Upper lobe of left lung (tissue), 6 donors: ENCODE results near the gene FSTL5. TPM values are rescaled to one million over a fixed set of nuclear protein-coding genes. Genes with fewer than 3 reads are reported as not detected.

Source experiments
- ATAC-seq, 2 donors: fragments of 200-7000 bp; cut with Tn5 transposase; one replicate each; pipeline ENCODE4 v1.9.1; 2022; ENCODE audit warnings: mild to moderate bottlenecking in 2 of 2, moderate library complexity in 2 of 2; ENCODE audit not compliant: low FRiP score in 2 of 2
- DNase-seq, 2 donors: peaks; one replicate each; pipeline ENCODE4 v3.0.0-alpha.2; 2019 to 2020
- H3K27ac ChIP-seq, 4 donors: fragments of 200-600 bp; sonication (generic); one replicate each; pipeline ENCODE4 v1.5.1; 2016 to 2019
- H3K27me3 ChIP-seq, 4 donors: fragments of 200-600 bp; sonication (generic); one replicate each; pipeline ENCODE4 v1.5.1; 2017 to 2019
- H3K36me3 ChIP-seq, 4 donors: fragments of 200-600 bp; sonication (generic); one replicate each; pipeline ENCODE4 v1.5.1; 2016 to 2019
- H3K4me1 ChIP-seq, 4 donors: fragments of 200-600 bp; sonication (generic); one replicate each; pipeline ENCODE4 v1.5.1; 2018 to 2019
- H3K4me3 ChIP-seq, 4 donors: fragments of 200-600 bp; sonication (generic); one replicate each; pipeline ENCODE4 v1.5.1; 2017 to 2019; ENCODE audit warnings: mild to moderate bottlenecking in 2 of 4, moderate library complexity in 1 of 4
- H3K9me3 ChIP-seq, 4 donors: fragments of 200-600 bp; sonication (generic); one replicate each; pipeline ENCODE4 v1.5.1; 2018 to 2019
- CTCF ChIP-seq, 6 experiments: fragments of 450-650 bp in 4 of 6; fragments of 200-600 bp in 2 of 6; sonication (generic) in 2 of 6; IDR thresholded peaks; one replicate each; pipeline ENCODE4 v1.5.1; 2016 to 2019; ENCODE audit warnings: antibody characterized with exemption in 6 of 6
- EP300 ChIP-seq, 4 donors: sonication (generic); formaldehyde crosslinking; IDR thresholded peaks; one replicate each; pipeline ENCODE4 v1.5.1; 2017; ENCODE audit warnings: antibody characterized with exemption in 4 of 4, control low read depth in 2 of 4
- POLR2A ChIP-seq, 4 donors: fragments of 450-650 bp; IDR thresholded peaks; one replicate each; pipeline ENCODE4 v1.5.1; 2016 to 2017; ENCODE audit warnings: antibody characterized with exemption in 4 of 4, mild to moderate bottlenecking in 2 of 4
- POLR2AphosphoS5 ChIP-seq, 2 donors: sonication (generic); formaldehyde crosslinking; IDR thresholded peaks; one replicate each; pipeline ENCODE4 v1.5.1; 2017; ENCODE audit warnings: antibody characterized with exemption in 2 of 2
- WGBS, 2 donors: methylation state at CpG; one replicate each; pipeline ENCODE4 v1.1.5; 2017 to 2018; 5-methylcytosine and 5-hydroxymethylcytosine counted together
- total RNA-seq, 6 donors: library from RNA; depleted of rRNA in 4 of 6; stranded (reverse); fragments of >200 nt in 4 of 6; gene quantifications; one replicate each; pipeline versions ENCODE4 v1.1.0 to v1.2.1, GENCODE V29; 2016 to 2021
- donor health status: DM: no; HTN: no; CAD: no; lungs with moderate emphysema.
- donor health status: DM: no; HTN: yes; CAD: no; lungs with severe emphysema.

FSTL5 gene
- total RNA-seq, 6 donors from 2014 or later, result not detected

- TF ChIP-seq CTCF (IDR thresholded peaks at IDR 0.05) (no peak), POLR2AphosphoS5 (IDR thresholded peaks at IDR 0.05) (no peak), POLR2A (IDR thresholded peaks at IDR 0.05) (no peak), EP300 (IDR thresholded peaks at IDR 0.05) (no peak)
- no peak for ATAC-seq
- H3K4me3 ChIP-seq, result no peak overlapping the region
- H3K36me3 ChIP-seq, result no peaks in the 10 kb centered on the region
- H3K27ac ChIP-seq, result no peak overlapping the region
- 59 to 75% methylated on average over 7 to 11 of the region's 11 CpGs for WGBS, 2 donors
- peaks cover 0 to 11% (median 3%) of the 10 kb centered on the region in 4 donors for H3K9me3 ChIP-seq
- no peaks in the 10 kb centered on the region for H3K27me3 ChIP-seq
- no peak for DNase-seq
- H3K4me1 ChIP-seq, result no peaks in the 10 kb centered on the region
Measured at GRCh38 chr4:161817914-161818313, 345.9 kb downstream of the FSTL5 start.

- no peaks in the 10 kb centered on the region for H3K27me3 ChIP-seq
- TF ChIP-seq POLR2A (IDR thresholded peaks at IDR 0.05) (no peak), CTCF (IDR thresholded peaks at IDR 0.05) (no peak), POLR2AphosphoS5 (IDR thresholded peaks at IDR 0.05) (no peak), EP300 (IDR thresholded peaks at IDR 0.05) (no peak)
- peaks cover 0 to 1% (median 0%) of the 10 kb centered on the region in 4 donors for H3K9me3 ChIP-seq
- no peaks in the 10 kb centered on the region for H3K36me3 ChIP-seq
- no peak overlapping the region for H3K4me3 ChIP-seq
- DNase-seq (no peak), ATAC-seq (no peak)
- WGBS, 2 donors, result 91 to 94% methylated on average over 1 of the region's 1 CpG
- H3K4me1 ChIP-seq, result no peaks in the 10 kb centered on the region
- no peak overlapping the region for H3K27ac ChIP-seq
Measured at GRCh38 chr4:161816958-161817357, 346.8 kb downstream of the FSTL5 start.

DNA sequence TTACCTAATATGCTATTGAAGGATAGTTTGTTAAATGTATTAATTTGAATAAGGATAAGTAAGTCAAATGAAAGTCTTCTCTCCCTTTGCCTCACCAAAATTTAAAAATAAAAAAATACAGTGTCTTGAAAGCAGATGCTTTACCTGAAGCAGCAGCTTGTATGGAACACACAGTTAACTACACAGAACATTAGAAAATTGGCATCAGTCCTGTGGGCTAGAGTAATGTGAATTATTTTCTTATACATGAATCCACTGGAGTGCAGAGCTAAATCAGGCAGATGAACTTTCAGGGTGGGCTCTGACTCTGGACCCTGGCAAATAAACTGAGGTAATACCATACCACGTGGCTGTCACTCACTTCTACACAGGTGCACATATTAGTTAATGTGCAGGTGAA lies 348.0 kb downstream of the FSTL5 start:
- DNase-seq (no peak), ATAC-seq (no peak)
- H3K27me3 ChIP-seq, result no peaks in the 10 kb centered on the region
- TF ChIP-seq EP300 (IDR thresholded peaks at IDR 0.05) (no peak), POLR2AphosphoS5 (IDR thresholded peaks at IDR 0.05) (no peak), POLR2A (IDR thresholded peaks at IDR 0.05) (no peak), CTCF (IDR thresholded peaks at IDR 0.05) (no peak)
- H3K4me3 ChIP-seq, result no peak overlapping the region
- no peaks in the 10 kb centered on the region for H3K9me3 ChIP-seq
- 83 to 84% methylated on average over 1 of the region's 1 CpG for WGBS, 2 donors
- no peaks in the 10 kb centered on the region for H3K4me1 ChIP-seq
- H3K36me3 ChIP-seq, result no peaks in the 10 kb centered on the region
- no peak overlapping the region for H3K27ac ChIP-seq

- no peak overlapping the region for H3K4me3 ChIP-seq
- no peaks in the 10 kb centered on the region for H3K9me3 ChIP-seq
- no peaks in the 10 kb centered on the region for H3K4me1 ChIP-seq
- DNase-seq, result no peak
- H3K36me3 ChIP-seq, result no peaks in the 10 kb centered on the region
- no peaks in the 10 kb centered on the region for H3K27me3 ChIP-seq
- TF ChIP-seq POLR2AphosphoS5 (IDR thresholded peaks at IDR 0.05) (no peak), CTCF (IDR thresholded peaks at IDR 0.05) (no peak), EP300 (IDR thresholded peaks at IDR 0.05) (no peak), POLR2A (IDR thresholded peaks at IDR 0.05) (no peak)
- no peak overlapping the region for H3K27ac ChIP-seq
- no peak for ATAC-seq
Measured at GRCh38 chr4:161813889-161814288, 349.9 kb downstream of the FSTL5 start.

GRCh38 chr4:161813389-161813788 lies 350.4 kb downstream of the FSTL5 start:
- no peak for ATAC-seq
- Histone ChIP-seq H3K27me3 (no peaks in the 10 kb centered on the region), H3K27ac (no peak overlapping the region), H3K9me3 (no peaks in the 10 kb centered on the region), H3K4me3 (no peak overlapping the region), H3K4me1 (no peaks in the 10 kb centered on the region), H3K36me3 (no peaks in the 10 kb centered on the region)
- no peak for DNase-seq
- no peak for TF ChIP-seq CTCF (IDR thresholded peaks at IDR 0.05)
- TF ChIP-seq POLR2A (IDR thresholded peaks at IDR 0.05), result no peak
- WGBS, 2 donors, result 59 to 81% methylated on average over 5 of the region's 5 CpGs
